ENCODE data around the gene NFS1.

DNA sequence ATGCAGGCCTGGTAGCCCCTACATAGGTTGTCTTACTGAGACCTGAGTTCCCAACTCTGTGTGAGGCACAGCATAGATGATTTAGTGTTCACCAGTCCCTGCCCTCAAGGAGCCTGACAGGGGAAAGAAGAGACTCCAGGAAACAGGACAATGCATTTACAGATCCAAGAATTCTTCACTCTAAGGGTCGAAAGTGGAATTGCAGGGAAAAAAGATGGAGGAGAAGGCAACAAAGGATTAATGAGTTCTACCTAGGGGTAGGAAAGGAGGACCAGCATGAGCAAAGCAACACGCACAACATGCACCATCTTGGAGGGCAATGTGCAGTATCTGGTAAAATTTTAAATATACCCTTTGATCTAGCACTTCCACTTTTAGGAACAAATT, 77.6 kb downstream of the NFS1 start:
- TF ChIP-seq, protein P1, sequence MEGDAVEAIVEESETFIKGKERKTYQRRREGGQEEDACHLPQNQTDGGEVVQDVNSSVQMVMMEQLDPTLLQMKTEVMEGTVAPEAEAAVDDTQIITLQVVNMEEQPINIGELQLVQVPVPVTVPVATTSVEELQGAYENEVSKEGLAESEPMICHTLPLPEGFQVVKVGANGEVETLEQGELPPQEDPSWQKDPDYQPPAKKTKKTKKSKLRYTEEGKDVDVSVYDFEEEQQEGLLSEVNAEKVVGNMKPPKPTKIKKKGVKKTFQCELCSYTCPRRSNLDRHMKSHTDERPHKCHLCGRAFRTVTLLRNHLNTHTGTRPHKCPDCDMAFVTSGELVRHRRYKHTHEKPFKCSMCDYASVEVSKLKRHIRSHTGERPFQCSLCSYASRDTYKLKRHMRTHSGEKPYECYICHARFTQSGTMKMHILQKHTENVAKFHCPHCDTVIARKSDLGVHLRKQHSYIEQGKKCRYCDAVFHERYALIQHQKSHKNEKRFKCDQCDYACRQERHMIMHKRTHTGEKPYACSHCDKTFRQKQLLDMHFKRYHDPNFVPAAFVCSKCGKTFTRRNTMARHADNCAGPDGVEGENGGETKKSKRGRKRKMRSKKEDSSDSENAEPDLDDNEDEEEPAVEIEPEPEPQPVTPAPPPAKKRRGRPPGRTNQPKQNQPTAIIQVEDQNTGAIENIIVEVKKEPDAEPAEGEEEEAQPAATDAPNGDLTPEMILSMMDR (IDR thresholded peaks at IDR 0.05) = no peak
- no peak for TF ChIP-seq ZFX (IDR thresholded peaks at IDR 0.05; ENCODE audit: borderline replicate concordance)

Data from 22Rv1 (cell line).